Activated effector memory CD4-positive, alpha-beta T cell treated with anti-CD3 and anti-CD28 coated beads, Interleukin-2, amount 50 U/mL, for 16 hours (primary cell): Measurements from ENCODE around the gene NSMCE4A.
"Not testable (repeated sequence)": the region's sequence is repeated elsewhere in the genome, so short reads cannot be mapped to it uniquely, and the experiment has no call there.

Experiments
- DNase-seq: peaks from one replicate; pipeline ENCODE4 v3.0.0-alpha.2; 2020

The NSMCE4A gene

GRCh38 chr10:121929585-121930267 lies 45.3 kb downstream of the NSMCE4A start:
- DNase-seq: not testable (repeated sequence)

- DNase-seq: no peak
These were observed 46.5 kb downstream of the NSMCE4A start for GRCh38 chr10:121928528-121928884.

GRCh38 chr10:121927841-121928527 lies 47.0 kb downstream of the NSMCE4A start, which contains the start of gene ATE1:
ATE1 (minus strand) TSS chr10:121928031; CDS start chr10:121927949, 82 bp downstream.
- DNase-seq: peak; percentile 94

GRCh38 chr10:121927318-121927840 lies 47.6 kb downstream of the NSMCE4A start:
- DNase-seq: peak; percentile 75

- no peak for DNase-seq
These were observed 48.2 kb downstream of the NSMCE4A start for GRCh38 chr10:121926671-121927317.

- no peak for DNase-seq
These were observed 48.9 kb downstream of the NSMCE4A start for GRCh38 chr10:121926157-121926556.

- no peak for DNase-seq
These were observed 53.6 kb downstream of the NSMCE4A start for GRCh38 chr10:121921238-121921931.

GRCh38 chr10:121919666-121920065 lies 55.4 kb downstream of the NSMCE4A start:
- DNase-seq: no peak

- DNase-seq: not testable (repeated sequence)
These were observed 56.2 kb downstream of the NSMCE4A start for GRCh38 chr10:121918800-121919199.

GRCh38 chr10:121914661-121915060 lies 60.4 kb downstream of the NSMCE4A start:
- no peak for DNase-seq

- no peak for DNase-seq
These were observed 63.7 kb downstream of the NSMCE4A start for GRCh38 chr10:121911421-121911697.

GRCh38 chr10:121910673-121911420 lies 64.2 kb downstream of the NSMCE4A start:
- no peak for DNase-seq
